Neural cell (in vitro differentiated cells): ENCODE results near the gene SVOPL. TPM values are rescaled to one million over a fixed set of nuclear protein-coding genes. Genes with fewer than 3 reads are reported as not detected.
A peak's percentile ranks its signal among the peaks of the same experiment; 100 is the strongest.

Source experiments
- H2AFZ ChIP-seq: fragments of 200-600, 300-800 bp; sonication (generic), shearing (Covaris generic); 2 replicates; pipeline ENCODE4 v1.6.0; 2014; ENCODE audit warnings: low read depth, mild to moderate bottlenecking, antibody characterized with exemption, low read length, moderate library complexity
- H3F3A ChIP-seq: fragments of 200-600 bp; shearing (Covaris generic); 2 replicates; pipeline ENCODE4 v1.6.1; 2016; ENCODE audit warnings: mild to moderate bottlenecking, moderate library complexity, mixed read lengths, antibody characterized with exemption, low read length; ENCODE audit not compliant: insufficient read depth, poor library complexity, severe bottlenecking
- H3K27ac ChIP-seq: fragments of 200-600, 300-800 bp; sonication (generic), shearing (Covaris generic); 2 replicates; pipeline ENCODE4 v1.5.1; 2014; ENCODE audit warnings: mild to moderate bottlenecking, low read length, moderate library complexity
- H3K27me3 ChIP-seq: fragments of 300-800, 200-600 bp; sonication (generic), shearing (Covaris generic); 2 replicates; pipeline ENCODE4 v1.6.0; 2014; ENCODE audit warnings: mild to moderate bottlenecking, low read depth, low read length, moderate library complexity; ENCODE audit not compliant: insufficient read depth
- H3K36me3 ChIP-seq: fragments of 300-800, 200-600 bp; sonication (generic), shearing (Covaris generic); 2 replicates; pipeline ENCODE4 v1.5.1; 2014; ENCODE audit warnings: mild to moderate bottlenecking, antibody characterized with exemption, low read length, moderate library complexity; ENCODE audit not compliant: insufficient read depth
- H3K4me2 ChIP-seq: fragments of 300-800, 200-600 bp; sonication (generic), shearing (Covaris generic); 2 replicates; pipeline ENCODE4 v1.6.0; 2014; ENCODE audit warnings: mild to moderate bottlenecking, low read length
- H3K4me3 ChIP-seq: fragments of 300-800, 200-600 bp; sonication (generic), shearing (Covaris generic); 2 replicates; pipeline ENCODE4 v1.5.1; 2014; ENCODE audit warnings: mild to moderate bottlenecking, low read length, moderate library complexity
- H3K79me2 ChIP-seq: fragments of 200-600 bp; shearing (Covaris generic); replicated peaks from 2 replicates; pipeline ENCODE4 v1.6.0; 2014; ENCODE audit warnings: mild to moderate bottlenecking, low read length, moderate library complexity; ENCODE audit not compliant: insufficient read depth
- H3K9ac ChIP-seq: fragments of 300-800, 200-600 bp; sonication (generic), shearing (Covaris generic); 2 replicates; pipeline ENCODE4 v1.6.1; 2016; ENCODE audit warnings: mild to moderate bottlenecking, low read length, mixed read lengths
- H3K9me2 ChIP-seq: fragments of 200-600 bp; shearing (Covaris generic); 2 replicates; pipeline ENCODE4 v1.6.1; 2016; ENCODE audit warnings: mild to moderate bottlenecking, low read length, mixed read lengths; ENCODE audit not compliant: insufficient read depth
- H3K9me3 ChIP-seq: fragments of 200-600, 300-800 bp; sonication (generic), shearing (Covaris generic); 2 replicates; pipeline ENCODE4 v1.6.1; 2016; ENCODE audit warnings: mild to moderate bottlenecking, mixed run types, low read length, moderate library complexity, mixed read lengths
- H4K20me1 ChIP-seq: fragments of 200-600 bp; shearing (Covaris generic); 2 replicates; pipeline ENCODE4 v1.6.1; 2016; ENCODE audit warnings: mild to moderate bottlenecking, mixed run types; ENCODE audit not compliant: insufficient read depth
- CTCF ChIP-seq: fragments of 450-650 bp; IDR thresholded peaks from 2 replicates; pipeline ENCODE4 v1.5.1; 2014; ENCODE audit warnings: antibody characterized with exemption, mild to moderate bottlenecking, moderate library complexity; ENCODE audit not compliant: poor library complexity, severe bottlenecking
- EP300 ChIP-seq: fragments of 450-650 bp; conservative IDR thresholded peaks from 2 replicates; pipeline ENCODE4 v1.6.1; 2014; ENCODE audit warnings: antibody characterized with exemption, mild to moderate bottlenecking, moderate library complexity; ENCODE audit not compliant: poor library complexity, severe bottlenecking
- EZH2 ChIP-seq: fragments of 200-600, 300-800 bp; shearing (Covaris generic), sonication (generic); IDR thresholded peaks from 2 replicates; pipeline ENCODE4 v1.6.1; 2014; ENCODE audit warnings: antibody characterized with exemption, low read length, borderline replicate concordance, mild to moderate bottlenecking; ENCODE audit not compliant: insufficient read depth, poor library complexity, severe bottlenecking
- MXI1 ChIP-seq: fragments of 450-650 bp; conservative IDR thresholded peaks from 2 replicates; pipeline ENCODE4 v1.6.1; 2014; ENCODE audit warnings: antibody characterized with exemption, mild to moderate bottlenecking; ENCODE audit not compliant: poor library complexity, severe bottlenecking
- POLR2AphosphoS5 ChIP-seq: IDR thresholded peaks from 2 replicates; pipeline ENCODE4 v1.6.1; 2012
- RAD21 ChIP-seq: fragments of 450-650 bp; conservative IDR thresholded peaks from 2 replicates; pipeline ENCODE4 v1.6.1; 2014; ENCODE audit warnings: antibody characterized with exemption, mild to moderate bottlenecking, moderate library complexity
- SMC3 ChIP-seq: fragments of 450-650 bp; conservative IDR thresholded peaks from 2 replicates; pipeline ENCODE4 v1.6.1; 2014; ENCODE audit warnings: antibody characterized with exemption, mild to moderate bottlenecking, moderate library complexity; ENCODE audit not compliant: poor library complexity
- TAF1 ChIP-seq: IDR thresholded peaks from 2 replicates; pipeline ENCODE4 v1.6.1; 2012; ENCODE audit warnings: low read depth
- polyA plus RNA-seq: library from polyadenylated mRNA; depleted of rRNA; stranded (reverse); fragments of >200 nt; gene quantifications from 2 replicates; pipeline ENCODE4 v1.2.3, GENCODE V29; 2014
- TF ChIP-seq, protein P1 (sequence below): IDR thresholded peaks from 2 replicates; pipeline ENCODE4 v1.6.1; 2012; ENCODE audit warnings: borderline replicate concordance

Gene SVOPL
- polyA plus RNA-seq, 1 donor from 2014 or later = 0.93 TPM

GRCh38 chr7:138738551-138739335 is 37.6 kb upstream of the SVOPL start:
- no peak overlapping the region for H3K27ac ChIP-seq
- H3K9ac ChIP-seq = no peak overlapping the region
- no peaks in the 10 kb centered on the region for H3K27me3 ChIP-seq
- no peaks in the 10 kb centered on the region for H3K36me3 ChIP-seq
- no peak overlapping the region for H3K4me2 ChIP-seq
- no peak overlapping the region for H3K4me3 ChIP-seq
- H4K20me1 ChIP-seq = no peaks in the 10 kb centered on the region
- no peaks in the 10 kb centered on the region for H3K79me2 ChIP-seq
- no peaks in the 10 kb centered on the region for H3F3A ChIP-seq
- H3K9me2 ChIP-seq = no peaks in the 10 kb centered on the region
- TF ChIP-seq MXI1 = no peak
- TF ChIP-seq EP300 = no peak
- TF ChIP-seq CTCF = peak; percentile 96
- no peak for TF ChIP-seq TAF1
- peak; percentile 97 for TF ChIP-seq RAD21
- TF ChIP-seq SMC3 = peak; percentile 96
- no peak overlapping the region for H2AFZ ChIP-seq
- H3K9me3 ChIP-seq = no peaks in the 10 kb centered on the region

GRCh38 chr7:138738114-138738513 is 37.0 kb upstream of the SVOPL start:
- Histone ChIP-seq H3K27me3 (no peaks in the 10 kb centered on the region), H3K9ac (no peak overlapping the region), H3K9me2 (no peaks in the 10 kb centered on the region), H3F3A (no peaks in the 10 kb centered on the region), H3K79me2 (no peaks in the 10 kb centered on the region), H3K4me2 (no peak overlapping the region), H4K20me1 (no peaks in the 10 kb centered on the region), H3K36me3 (no peaks in the 10 kb centered on the region), H3K4me3 (no peak overlapping the region), H2AFZ (no peak overlapping the region), H3K9me3 (no peaks in the 10 kb centered on the region), H3K27ac (no peak overlapping the region)
- no peak for TF ChIP-seq TAF1
- TF ChIP-seq CTCF = no peak
- no peak for TF ChIP-seq EZH2
- TF ChIP-seq MXI1 = no peak
- no peak for TF ChIP-seq RAD21
- TF ChIP-seq SMC3 = no peak
- no peak for TF ChIP-seq POLR2AphosphoS5
- TF ChIP-seq, protein P1, sequence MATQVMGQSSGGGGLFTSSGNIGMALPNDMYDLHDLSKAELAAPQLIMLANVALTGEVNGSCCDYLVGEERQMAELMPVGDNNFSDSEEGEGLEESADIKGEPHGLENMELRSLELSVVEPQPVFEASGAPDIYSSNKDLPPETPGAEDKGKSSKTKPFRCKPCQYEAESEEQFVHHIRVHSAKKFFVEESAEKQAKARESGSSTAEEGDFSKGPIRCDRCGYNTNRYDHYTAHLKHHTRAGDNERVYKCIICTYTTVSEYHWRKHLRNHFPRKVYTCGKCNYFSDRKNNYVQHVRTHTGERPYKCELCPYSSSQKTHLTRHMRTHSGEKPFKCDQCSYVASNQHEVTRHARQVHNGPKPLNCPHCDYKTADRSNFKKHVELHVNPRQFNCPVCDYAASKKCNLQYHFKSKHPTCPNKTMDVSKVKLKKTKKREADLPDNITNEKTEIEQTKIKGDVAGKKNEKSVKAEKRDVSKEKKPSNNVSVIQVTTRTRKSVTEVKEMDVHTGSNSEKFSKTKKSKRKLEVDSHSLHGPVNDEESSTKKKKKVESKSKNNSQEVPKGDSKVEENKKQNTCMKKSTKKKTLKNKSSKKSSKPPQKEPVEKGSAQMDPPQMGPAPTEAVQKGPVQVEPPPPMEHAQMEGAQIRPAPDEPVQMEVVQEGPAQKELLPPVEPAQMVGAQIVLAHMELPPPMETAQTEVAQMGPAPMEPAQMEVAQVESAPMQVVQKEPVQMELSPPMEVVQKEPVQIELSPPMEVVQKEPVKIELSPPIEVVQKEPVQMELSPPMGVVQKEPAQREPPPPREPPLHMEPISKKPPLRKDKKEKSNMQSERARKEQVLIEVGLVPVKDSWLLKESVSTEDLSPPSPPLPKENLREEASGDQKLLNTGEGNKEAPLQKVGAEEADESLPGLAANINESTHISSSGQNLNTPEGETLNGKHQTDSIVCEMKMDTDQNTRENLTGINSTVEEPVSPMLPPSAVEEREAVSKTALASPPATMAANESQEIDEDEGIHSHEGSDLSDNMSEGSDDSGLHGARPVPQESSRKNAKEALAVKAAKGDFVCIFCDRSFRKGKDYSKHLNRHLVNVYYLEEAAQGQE = no peak
- no peak for TF ChIP-seq EP300
